ENCODE results near the gene CCDC40.

DNA sequence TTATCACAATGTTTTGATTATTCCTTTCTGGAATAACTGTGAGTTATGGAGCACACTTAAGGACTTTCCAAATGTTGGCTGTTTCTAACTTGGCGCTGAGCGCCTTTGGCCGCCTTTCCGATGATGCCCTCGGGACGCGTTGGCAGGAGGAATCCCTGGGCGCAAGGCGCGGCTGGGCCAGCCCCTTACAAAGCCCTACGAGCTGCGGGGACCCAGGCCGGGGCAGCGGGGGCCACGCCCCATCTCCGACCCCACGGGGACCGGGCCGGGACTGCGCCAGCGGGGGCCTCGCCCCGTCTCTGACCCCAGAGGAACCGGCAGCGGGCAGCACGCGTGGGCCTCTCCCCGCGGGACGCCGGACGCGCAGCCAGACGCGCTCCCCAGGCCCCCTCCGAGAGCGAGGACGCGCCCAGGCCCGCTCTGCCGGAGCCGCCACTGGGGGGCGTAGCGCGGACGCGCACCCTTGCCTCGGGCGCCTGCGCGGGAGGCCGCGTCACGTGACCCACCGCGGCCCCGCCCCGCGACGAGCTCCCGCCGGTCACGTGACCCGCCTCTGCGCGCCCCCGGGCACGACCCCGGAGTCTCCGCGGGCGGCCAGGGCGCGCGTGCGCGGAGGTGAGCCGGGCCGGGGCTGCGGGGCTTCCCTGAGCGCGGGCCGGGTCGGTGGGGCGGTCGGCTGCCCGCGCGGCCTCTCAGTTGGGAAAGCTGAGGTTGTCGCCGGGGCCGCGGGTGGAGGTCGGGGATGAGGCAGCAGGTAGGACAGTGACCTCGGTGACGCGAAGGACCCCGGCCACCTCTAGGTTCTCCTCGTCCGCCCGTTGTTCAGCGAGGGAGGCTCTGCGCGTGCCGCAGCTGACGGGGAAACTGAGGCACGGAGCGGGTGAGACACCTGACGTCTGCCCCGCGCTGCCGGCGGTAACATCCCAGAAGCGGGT lies 64.8 kb downstream of the CCDC40 start, which contains the start of gene GAA:
- TF ChIP-seq, protein P1, sequence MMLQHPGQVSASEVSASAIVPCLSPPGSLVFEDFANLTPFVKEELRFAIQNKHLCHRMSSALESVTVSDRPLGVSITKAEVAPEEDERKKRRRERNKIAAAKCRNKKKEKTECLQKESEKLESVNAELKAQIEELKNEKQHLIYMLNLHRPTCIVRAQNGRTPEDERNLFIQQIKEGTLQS (IDR thresholded peaks at IDR 0.05; ENCODE audit: borderline replicate concordance, extremely low read depth, low read depth, low read length): peak; percentile 98
- TF ChIP-seq SPI1 (IDR thresholded peaks at IDR 0.05; ENCODE audit: borderline replicate concordance, insufficient read depth, low read depth, low read length): no peak
- TF ChIP-seq RAD21 (IDR thresholded peaks at IDR 0.05; ENCODE audit: insufficient read depth, low read depth, low read length): 0 out of 2 replicates have a peak, but pooled peaks have one; percentile 2
- TF ChIP-seq ZNF274 (IDR thresholded peaks at IDR 0.05; ENCODE audit: insufficient read depth, insufficient read length): no peak
- TF ChIP-seq RELA (IDR thresholded peaks at IDR 0.05; ENCODE audit: borderline replicate concordance, partially characterized antibody): peak; percentile 91
- TF ChIP-seq, protein P2, sequence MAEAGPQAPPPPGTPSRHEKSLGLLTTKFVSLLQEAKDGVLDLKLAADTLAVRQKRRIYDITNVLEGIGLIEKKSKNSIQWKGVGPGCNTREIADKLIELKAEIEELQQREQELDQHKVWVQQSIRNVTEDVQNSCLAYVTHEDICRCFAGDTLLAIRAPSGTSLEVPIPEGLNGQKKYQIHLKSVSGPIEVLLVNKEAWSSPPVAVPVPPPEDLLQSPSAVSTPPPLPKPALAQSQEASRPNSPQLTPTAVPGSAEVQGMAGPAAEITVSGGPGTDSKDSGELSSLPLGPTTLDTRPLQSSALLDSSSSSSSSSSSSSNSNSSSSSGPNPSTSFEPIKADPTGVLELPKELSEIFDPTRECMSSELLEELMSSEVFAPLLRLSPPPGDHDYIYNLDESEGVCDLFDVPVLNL (IDR thresholded peaks at IDR 0.05; ENCODE audit: low read depth, low read length): no peak
- no peak for TF ChIP-seq ATF7 (IDR thresholded peaks at IDR 0.05; ENCODE audit: low read depth)
- TF ChIP-seq, protein P3, sequence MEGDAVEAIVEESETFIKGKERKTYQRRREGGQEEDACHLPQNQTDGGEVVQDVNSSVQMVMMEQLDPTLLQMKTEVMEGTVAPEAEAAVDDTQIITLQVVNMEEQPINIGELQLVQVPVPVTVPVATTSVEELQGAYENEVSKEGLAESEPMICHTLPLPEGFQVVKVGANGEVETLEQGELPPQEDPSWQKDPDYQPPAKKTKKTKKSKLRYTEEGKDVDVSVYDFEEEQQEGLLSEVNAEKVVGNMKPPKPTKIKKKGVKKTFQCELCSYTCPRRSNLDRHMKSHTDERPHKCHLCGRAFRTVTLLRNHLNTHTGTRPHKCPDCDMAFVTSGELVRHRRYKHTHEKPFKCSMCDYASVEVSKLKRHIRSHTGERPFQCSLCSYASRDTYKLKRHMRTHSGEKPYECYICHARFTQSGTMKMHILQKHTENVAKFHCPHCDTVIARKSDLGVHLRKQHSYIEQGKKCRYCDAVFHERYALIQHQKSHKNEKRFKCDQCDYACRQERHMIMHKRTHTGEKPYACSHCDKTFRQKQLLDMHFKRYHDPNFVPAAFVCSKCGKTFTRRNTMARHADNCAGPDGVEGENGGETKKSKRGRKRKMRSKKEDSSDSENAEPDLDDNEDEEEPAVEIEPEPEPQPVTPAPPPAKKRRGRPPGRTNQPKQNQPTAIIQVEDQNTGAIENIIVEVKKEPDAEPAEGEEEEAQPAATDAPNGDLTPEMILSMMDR (IDR thresholded peaks at IDR 0.05 in 2 of 3, conservative IDR thresholded peaks at IDR 0.05 in 1 of 3; ENCODE audit: control insufficient read depth in 2 of 3, extremely low read depth in 1 of 3, insufficient read depth in 1 of 3, low read depth in 3 of 3, low read length in 3 of 3): peak; percentile 69 to 92 (median 73); a peak in 5 of 6 replicates
- peak; percentile 57; the same call in 1 of the 2 replicates for TF ChIP-seq YY1 (IDR thresholded peaks at IDR 0.05; ENCODE audit: low read depth, low read length)
